NOMO-1 treated with DMSO at 0.1 percent for 48 hours (cell line): ENCODE results near the gene MYBBP1A.

ENCODE experiments used
- DNase-seq: peaks from one replicate; lab custom pipeline; 2025; ENCODE audit not compliant: unreplicated experiment; lab: John Stamatoyannopoulos, UW

MYBBP1A gene

GRCh38 chr17:4537451-4538235 lies 17.5 kb downstream of the MYBBP1A start:
- DNase-seq = no peak

GRCh38 chr17:4536742-4537411 lies 18.3 kb downstream of the MYBBP1A start:
- no peak for DNase-seq

- DNase-seq = peak; percentile 33
Observed at GRCh38 chr17:4536259-4536741, 18.9 kb downstream of the MYBBP1A start.

GRCh38 chr17:4535667-4536258 lies 19.4 kb downstream of the MYBBP1A start:
- DNase-seq = no peak

GRCh38 chr17:4534928-4535666 lies 20.1 kb downstream of the MYBBP1A start:
- no peak for DNase-seq

GRCh38 chr17:4534515-4534914 lies 20.7 kb downstream of the MYBBP1A start:
- no peak for DNase-seq

GRCh38 chr17:4533523-4534504 lies 21.4 kb downstream of the MYBBP1A start:
- no peak for DNase-seq

- no peak for DNase-seq
Observed at GRCh38 chr17:4532860-4533522, 22.2 kb downstream of the MYBBP1A start.

GRCh38 chr17:4531988-4532736 lies 23.0 kb downstream of the MYBBP1A start:
- no peak for DNase-seq

- DNase-seq = no peak
Observed at GRCh38 chr17:4530799-4531730, 24.1 kb downstream of the MYBBP1A start.

GRCh38 chr17:4529533-4530152 lies 25.5 kb downstream of the MYBBP1A start:
- DNase-seq = no peak

GRCh38 chr17:4527566-4528125 lies 27.5 kb downstream of the MYBBP1A start:
- DNase-seq = peak; percentile 61

- DNase-seq = no peak
Observed at GRCh38 chr17:4527134-4527533, 28.1 kb downstream of the MYBBP1A start.

GRCh38 chr17:4525691-4526397 lies 29.3 kb downstream of the MYBBP1A start:
- DNase-seq = no peak

- DNase-seq = no peak
Observed at GRCh38 chr17:4523946-4524345, 31.2 kb downstream of the MYBBP1A start.

GRCh38 chr17:4522661-4523060 lies 32.5 kb downstream of the MYBBP1A start:
- no peak for DNase-seq
